Measurements from ENCODE around the gene MEGF8. TPM values are rescaled to one million over a fixed set of nuclear protein-coding genes. Genes with fewer than 3 reads are reported as not detected.

The MEGF8 gene
- polyA plus RNA-seq, 1 donor = 23.9 TPM

DNA sequence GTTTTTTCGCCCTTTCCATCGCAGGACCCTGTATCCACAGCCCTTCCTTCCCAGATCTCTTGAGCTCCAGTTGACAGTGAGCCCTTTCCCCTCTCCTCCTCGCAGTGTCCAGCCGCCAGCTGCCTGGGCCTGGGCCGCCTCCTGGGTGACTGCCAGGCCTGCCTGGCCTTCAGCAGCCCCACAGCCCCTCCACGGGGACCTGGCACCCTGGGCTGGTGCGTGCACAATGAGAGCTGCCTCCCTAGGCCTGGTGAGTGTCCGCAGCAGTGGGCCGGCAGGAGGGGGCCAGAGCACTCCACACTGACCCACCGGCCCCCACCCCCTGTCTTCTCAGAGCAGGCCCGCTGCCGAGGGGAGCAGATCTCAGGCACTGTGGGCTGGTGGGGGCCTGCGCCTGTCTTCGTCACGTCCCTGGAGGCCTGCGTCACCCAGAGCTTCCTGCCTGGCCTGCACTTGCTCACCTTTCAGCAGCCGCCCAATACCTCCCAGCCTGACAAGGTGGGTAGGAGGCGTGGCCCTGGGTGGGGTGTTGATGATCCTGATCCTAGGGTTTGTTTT is 19.0 kb downstream of the MEGF8 start:
- Histone ChIP-seq H3K4me1 (ENCODE audit: control insufficient read depth, insufficient read depth, low read length) (no peaks in the 10 kb centered on the region), H3K36me3 (ENCODE audit: control insufficient read depth, insufficient read depth, low read length) (peaks cover 32% of the 10 kb centered on the region)

DNA sequence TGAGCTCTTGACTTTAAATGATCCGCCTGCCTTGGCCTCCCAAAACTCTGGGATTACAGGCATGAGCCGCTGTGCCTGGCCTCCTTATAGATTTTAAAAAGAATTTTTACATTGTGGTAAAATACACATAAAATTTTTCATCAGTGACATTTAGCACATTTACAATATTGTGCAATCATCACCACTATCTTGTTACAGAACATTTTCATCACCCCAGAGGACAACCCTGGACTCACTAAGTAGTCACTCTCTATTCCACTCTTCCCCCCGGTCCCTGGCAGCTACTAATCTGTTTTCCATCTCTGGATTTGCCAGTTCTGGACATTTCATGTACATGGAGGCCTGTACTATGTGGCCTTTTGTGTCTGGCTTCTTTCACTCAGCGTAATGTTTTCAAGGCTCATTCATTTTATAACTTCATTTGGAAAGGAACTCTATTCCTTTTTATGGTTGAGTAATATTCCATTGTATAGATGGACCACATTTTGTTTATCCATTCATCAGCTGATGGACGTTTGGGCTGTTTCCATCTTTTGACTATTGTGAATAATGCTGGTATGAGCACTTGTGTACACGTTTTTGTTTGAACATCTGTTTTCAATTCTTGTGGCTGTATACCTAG is 19.9 kb downstream of the MEGF8 start:
- H3K27me3 ChIP-seq (ENCODE audit: control insufficient read depth, insufficient read depth, low read length) = no peaks in the 10 kb centered on the region

More for the DNA sequence above, 19.0 kb downstream of the MEGF8 start:
- no peak for DNase-seq
- Histone ChIP-seq H3K9me3 (ENCODE audit: control insufficient read depth, low read depth, low read length) (no peaks in the 10 kb centered on the region), H3K4me3 (ENCODE audit: low read length) (no peak overlapping the region), H3K27me3 (ENCODE audit: control insufficient read depth, insufficient read depth, low read length) (no peaks in the 10 kb centered on the region), H3K27ac (ENCODE audit: low read length) (no peak overlapping the region)
- WGBS (ENCODE audit: insufficient coverage, low lambda C conversion rate) = 100% methylated on average over 1 of the region's 18 CpGs

DNA sequence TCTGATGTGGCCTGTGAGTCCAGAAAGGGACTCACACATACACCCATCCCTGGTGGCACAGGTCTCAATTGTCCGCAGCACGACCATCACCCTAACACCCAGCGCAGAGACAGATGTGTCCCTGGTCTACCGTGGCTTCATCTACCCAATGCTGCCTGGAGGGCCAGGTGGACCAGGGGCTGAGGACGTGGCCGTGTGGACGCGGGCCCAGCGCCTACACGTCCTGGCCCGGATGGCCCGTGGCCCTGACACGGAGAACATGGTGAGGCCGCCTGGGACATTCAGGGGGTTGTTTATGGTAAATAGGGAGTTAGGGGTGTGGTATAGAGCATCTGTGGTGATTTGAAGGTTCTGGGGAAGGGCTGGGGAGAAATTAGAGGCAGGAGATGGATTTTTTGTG is 22.8 kb downstream of the MEGF8 start:
- no peak overlapping the region for H3K4me3 ChIP-seq (ENCODE audit: low read length)
- H3K9me3 ChIP-seq (ENCODE audit: control insufficient read depth, low read depth, low read length) = no peaks in the 10 kb centered on the region
- H3K27ac ChIP-seq (ENCODE audit: low read length) = no peak overlapping the region
- WGBS (ENCODE audit: insufficient coverage, low lambda C conversion rate) = no CpG with 5 or more reads among the region's 14 CpGs
- no peak for DNase-seq
- H3K36me3 ChIP-seq (ENCODE audit: control insufficient read depth, insufficient read depth, low read length) = peaks cover 58% of the 10 kb centered on the region
- H3K4me1 ChIP-seq (ENCODE audit: control insufficient read depth, insufficient read depth, low read length) = no peaks in the 10 kb centered on the region
- H3K27me3 ChIP-seq (ENCODE audit: control insufficient read depth, insufficient read depth, low read length) = no peaks in the 10 kb centered on the region

More for the DNA sequence above, 19.9 kb downstream of the MEGF8 start:
- no peak for DNase-seq
- 100% methylated on average over 2 of the region's 6 CpGs for WGBS (ENCODE audit: insufficient coverage, low lambda C conversion rate)
- H3K36me3 ChIP-seq (ENCODE audit: control insufficient read depth, insufficient read depth, low read length) = peaks cover 40% of the 10 kb centered on the region
- H3K27ac ChIP-seq (ENCODE audit: low read length) = no peak overlapping the region
- no peak overlapping the region for H3K4me3 ChIP-seq (ENCODE audit: low read length)
- no peaks in the 10 kb centered on the region for H3K4me1 ChIP-seq (ENCODE audit: control insufficient read depth, insufficient read depth, low read length)
- H3K9me3 ChIP-seq (ENCODE audit: control insufficient read depth, low read depth, low read length) = no peaks in the 10 kb centered on the region

DNA sequence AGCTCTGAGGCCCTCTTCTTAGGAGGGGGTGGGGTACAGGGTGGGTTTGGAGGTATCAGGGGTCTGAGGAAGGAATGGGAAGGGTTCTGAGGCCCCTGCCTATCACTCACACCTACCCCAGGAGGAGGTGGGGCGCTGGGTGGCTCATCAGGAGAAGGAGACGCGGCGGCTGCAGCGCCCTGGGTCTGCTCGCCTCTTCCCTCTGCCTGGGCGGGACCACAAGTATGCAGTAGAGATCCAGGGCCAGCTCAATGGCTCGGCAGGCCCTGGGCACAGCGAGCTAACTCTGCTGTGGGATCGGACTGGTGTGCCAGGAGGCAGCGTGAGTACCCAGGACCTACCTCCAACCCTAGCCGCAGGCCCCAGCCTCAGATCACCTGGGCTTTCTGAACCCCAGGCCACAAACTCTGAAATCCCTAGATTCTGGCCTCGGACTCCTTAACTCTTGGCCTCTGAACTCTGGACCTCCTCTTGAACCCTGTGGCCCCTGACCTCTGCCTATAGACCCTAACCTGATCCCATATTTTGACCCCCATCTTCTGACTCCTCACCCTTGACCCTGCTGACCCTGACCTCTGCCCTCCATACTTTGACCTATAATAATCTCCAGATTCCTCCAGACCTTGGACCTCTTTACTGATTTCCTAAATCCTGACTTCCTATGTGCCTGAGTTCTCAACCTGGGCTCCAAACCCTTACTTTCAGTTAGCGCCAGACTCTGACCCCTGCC is 24.1 kb downstream of the MEGF8 start:
- DNase-seq = no peak
- Histone ChIP-seq H3K4me3 (ENCODE audit: low read length) (no peak overlapping the region), H3K27ac (ENCODE audit: low read length) (no peak overlapping the region), H3K27me3 (ENCODE audit: control insufficient read depth, insufficient read depth, low read length) (no peaks in the 10 kb centered on the region), H3K9me3 (ENCODE audit: control insufficient read depth, low read depth, low read length) (no peaks in the 10 kb centered on the region), H3K36me3 (ENCODE audit: control insufficient read depth, insufficient read depth, low read length) (peaks cover 63% of the 10 kb centered on the region), H3K4me1 (ENCODE audit: control insufficient read depth, insufficient read depth, low read length) (no peaks in the 10 kb centered on the region)
- WGBS (ENCODE audit: insufficient coverage, low lambda C conversion rate) = no CpG with 5 or more reads among the region's 14 CpGs

DNA sequence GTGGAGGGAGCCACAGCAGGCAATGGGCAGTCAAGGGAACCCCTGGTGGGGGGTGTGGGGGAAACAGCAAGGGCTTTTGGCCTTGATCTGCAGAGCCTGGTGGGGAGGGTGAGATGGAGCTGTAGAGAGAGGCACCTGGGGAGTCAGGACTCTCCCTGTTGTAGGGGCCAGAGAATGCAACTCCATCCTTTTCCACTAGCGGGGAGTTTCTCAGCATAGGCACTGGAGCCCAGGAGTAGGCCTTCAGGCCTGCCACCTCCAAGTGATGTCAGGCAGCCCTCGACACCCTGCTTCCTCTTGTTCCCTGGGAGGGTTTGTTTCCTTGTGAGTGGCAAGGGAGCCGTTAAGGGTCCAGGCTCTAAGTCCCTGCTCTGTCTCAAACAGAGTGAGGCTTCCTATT is 25.0 kb downstream of the MEGF8 start:
- DNase-seq = no peak
- no peaks in the 10 kb centered on the region for H3K4me1 ChIP-seq (ENCODE audit: control insufficient read depth, insufficient read depth, low read length)
- WGBS (ENCODE audit: insufficient coverage, low lambda C conversion rate) = no CpG with 5 or more reads among the region's 3 CpGs
- no peaks in the 10 kb centered on the region for H3K27me3 ChIP-seq (ENCODE audit: control insufficient read depth, insufficient read depth, low read length)
- no peak overlapping the region for H3K4me3 ChIP-seq (ENCODE audit: low read length)
- no peaks in the 10 kb centered on the region for H3K9me3 ChIP-seq (ENCODE audit: control insufficient read depth, low read depth, low read length)
- peaks cover 64% of the 10 kb centered on the region for H3K36me3 ChIP-seq (ENCODE audit: control insufficient read depth, insufficient read depth, low read length)
- H3K27ac ChIP-seq (ENCODE audit: low read length) = no peak overlapping the region

DNA sequence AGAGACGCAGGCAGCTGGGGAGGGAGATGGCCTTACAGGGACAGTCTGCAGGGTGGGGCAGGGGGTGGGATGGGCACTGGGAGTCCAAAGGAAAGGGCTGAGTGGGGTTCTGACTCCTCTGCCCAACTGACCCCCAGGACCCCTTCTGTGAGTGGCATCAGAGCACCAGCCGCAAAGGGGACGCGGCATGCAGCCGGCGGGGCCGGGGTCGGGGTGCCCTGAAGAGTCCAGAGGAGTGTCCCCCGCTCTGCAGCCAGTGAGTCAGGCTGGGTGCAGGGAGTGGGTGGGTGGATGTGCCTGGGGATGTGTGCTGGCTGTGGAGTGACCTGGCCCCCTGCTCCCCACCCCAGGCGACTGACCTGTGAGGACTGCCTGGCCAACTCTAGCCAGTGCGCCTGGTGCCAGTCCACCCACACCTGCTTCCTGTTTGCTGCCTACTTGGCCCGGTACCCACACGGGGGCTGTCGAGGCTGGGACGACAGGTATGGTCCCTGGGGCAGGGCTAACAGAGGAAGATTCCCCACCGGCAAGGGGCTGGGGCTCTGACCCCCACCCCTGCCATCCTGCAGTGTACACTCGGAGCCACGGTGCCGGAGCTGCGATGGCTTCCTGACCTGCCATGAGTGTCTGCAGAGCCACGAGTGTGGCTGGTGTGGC is 25.8 kb downstream of the MEGF8 start:
- Histone ChIP-seq H3K27me3 (ENCODE audit: control insufficient read depth, insufficient read depth, low read length) (no peaks in the 10 kb centered on the region), H3K27ac (ENCODE audit: low read length) (no peak overlapping the region), H3K4me3 (ENCODE audit: low read length) (no peak overlapping the region), H3K4me1 (ENCODE audit: control insufficient read depth, insufficient read depth, low read length) (no peaks in the 10 kb centered on the region), H3K9me3 (ENCODE audit: control insufficient read depth, low read depth, low read length) (no peaks in the 10 kb centered on the region), H3K36me3 (ENCODE audit: control insufficient read depth, insufficient read depth, low read length) (peaks cover 70% of the 10 kb centered on the region)
- no peak for DNase-seq
- no CpG with 5 or more reads among the region's 21 CpGs for WGBS (ENCODE audit: insufficient coverage, low lambda C conversion rate)

DNA sequence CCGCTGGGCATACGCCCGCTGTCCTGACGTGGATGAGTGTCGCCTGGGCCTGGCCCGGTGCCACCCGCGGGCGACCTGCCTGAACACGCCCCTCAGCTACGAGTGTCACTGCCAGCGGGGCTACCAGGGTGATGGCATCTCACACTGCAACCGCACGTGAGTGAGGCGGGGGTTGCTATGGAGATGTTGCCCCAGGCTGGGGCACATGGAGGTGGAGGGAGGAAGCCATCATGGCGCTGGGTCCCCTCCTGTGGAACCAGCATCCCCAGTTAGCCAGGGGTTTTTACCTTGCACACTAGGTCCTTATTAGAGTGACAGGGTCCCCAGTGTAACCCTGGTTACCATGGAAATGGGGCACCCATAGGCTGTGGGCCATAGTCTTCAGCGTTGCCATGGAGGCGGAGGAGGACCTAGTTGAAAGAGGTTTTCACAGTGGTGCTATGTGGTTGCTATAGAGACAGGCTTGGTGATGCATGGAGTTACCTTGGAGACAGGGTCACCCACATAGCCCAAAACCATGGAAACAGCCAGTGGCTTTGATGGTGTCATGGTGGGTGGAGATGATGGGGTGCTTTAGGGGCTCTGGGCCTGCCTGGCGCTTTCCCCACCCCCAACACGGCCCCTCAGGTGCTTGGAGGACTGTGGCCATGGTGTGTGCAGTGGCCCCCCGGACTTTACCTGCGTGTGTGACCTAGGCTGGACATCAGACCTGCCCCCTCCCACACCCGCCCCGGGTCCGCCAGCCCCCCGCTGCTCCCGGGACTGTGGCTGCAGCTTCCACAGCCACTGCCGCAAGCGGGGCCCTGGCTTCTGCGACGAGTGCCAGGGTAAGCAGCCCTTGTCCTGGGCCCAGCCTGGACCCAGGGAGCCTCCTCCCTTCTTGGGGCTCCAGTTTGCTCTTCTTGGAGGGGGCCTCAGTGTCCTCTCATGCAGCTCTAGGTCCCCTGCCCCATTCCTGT is 27.1 kb downstream of the MEGF8 start:
- no peak for DNase-seq
- WGBS (ENCODE audit: insufficient coverage, low lambda C conversion rate) = no CpG with 5 or more reads among the region's 31 CpGs
- no peaks in the 10 kb centered on the region for H3K4me1 ChIP-seq (ENCODE audit: control insufficient read depth, insufficient read depth, low read length)
- peaks cover 83% of the 10 kb centered on the region for H3K36me3 ChIP-seq (ENCODE audit: control insufficient read depth, insufficient read depth, low read length)
- no peaks in the 10 kb centered on the region for H3K9me3 ChIP-seq (ENCODE audit: control insufficient read depth, low read depth, low read length)
- H3K4me3 ChIP-seq (ENCODE audit: low read length) = no peak overlapping the region
- no peaks in the 10 kb centered on the region for H3K27me3 ChIP-seq (ENCODE audit: control insufficient read depth, insufficient read depth, low read length)
- H3K27ac ChIP-seq (ENCODE audit: low read length) = no peak overlapping the region

DNA sequence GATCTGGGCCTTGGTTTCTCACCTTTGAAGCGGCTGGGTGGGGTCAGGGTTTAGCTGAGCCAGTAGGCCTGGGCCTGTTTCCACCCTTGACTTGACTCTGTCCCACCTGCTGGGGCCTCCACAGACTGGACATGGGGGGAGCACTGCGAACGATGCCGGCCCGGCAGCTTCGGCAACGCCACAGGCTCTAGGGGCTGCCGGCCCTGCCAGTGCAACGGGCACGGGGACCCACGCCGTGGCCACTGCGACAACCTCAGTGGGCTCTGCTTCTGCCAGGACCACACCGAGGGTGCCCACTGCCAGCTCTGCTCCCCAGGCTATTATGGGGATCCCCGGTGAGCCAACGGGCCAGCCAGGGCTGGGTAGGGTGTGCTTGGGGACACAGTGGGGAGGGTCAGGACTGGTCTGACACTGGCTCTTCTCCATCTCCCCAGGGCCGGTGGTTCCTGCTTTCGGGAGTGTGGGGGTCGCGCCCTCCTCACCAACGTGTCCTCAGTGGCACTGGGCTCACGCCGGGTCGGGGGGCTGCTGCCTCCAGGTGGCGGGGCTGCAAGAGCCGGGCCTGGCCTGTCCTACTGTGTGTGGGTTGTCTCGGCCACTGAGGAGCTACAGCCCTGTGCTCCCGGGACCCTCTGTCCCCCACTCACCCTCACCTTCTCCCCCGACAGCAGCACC is 28.0 kb downstream of the MEGF8 start:
- no CpG with 5 or more reads among the region's 29 CpGs for WGBS (ENCODE audit: insufficient coverage, low lambda C conversion rate)
- peaks cover 5% of the 10 kb centered on the region for H3K4me1 ChIP-seq (ENCODE audit: control insufficient read depth, insufficient read depth, low read length)

DNA sequence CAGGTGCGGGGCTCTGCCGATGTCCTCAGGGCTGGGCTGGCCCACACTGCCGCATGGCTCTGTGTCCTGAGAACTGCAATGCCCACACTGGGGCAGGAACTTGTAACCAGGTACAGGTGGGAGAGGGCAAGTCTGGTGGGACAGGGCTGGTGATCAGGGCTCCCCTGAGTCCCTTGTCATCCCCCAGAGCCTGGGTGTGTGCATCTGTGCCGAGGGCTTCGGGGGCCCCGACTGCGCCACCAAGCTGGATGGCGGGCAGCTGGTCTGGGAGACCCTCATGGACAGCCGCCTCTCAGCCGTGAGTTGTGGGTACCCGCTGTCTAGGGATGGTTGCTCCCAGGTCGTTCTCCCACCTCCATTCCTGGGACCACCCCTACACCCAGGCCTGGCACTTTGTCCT is 30.5 kb downstream of the MEGF8 start:
- Histone ChIP-seq H3K27ac (ENCODE audit: low read length) (no peak overlapping the region), H3K36me3 (ENCODE audit: control insufficient read depth, insufficient read depth, low read length) (peaks cover 79% of the 10 kb centered on the region), H3K9me3 (ENCODE audit: control insufficient read depth, low read depth, low read length) (no peaks in the 10 kb centered on the region), H3K4me3 (ENCODE audit: low read length) (no peak overlapping the region), H3K27me3 (ENCODE audit: control insufficient read depth, insufficient read depth, low read length) (no peaks in the 10 kb centered on the region), H3K4me1 (ENCODE audit: control insufficient read depth, insufficient read depth, low read length) (peaks cover 5% of the 10 kb centered on the region)
- WGBS (ENCODE audit: insufficient coverage, low lambda C conversion rate) = no CpG with 5 or more reads among the region's 12 CpGs
- no peak for DNase-seq

More for the DNA sequence above, 28.0 kb downstream of the MEGF8 start:
- Histone ChIP-seq H3K36me3 (ENCODE audit: control insufficient read depth, insufficient read depth, low read length) (peaks cover 84% of the 10 kb centered on the region), H3K9me3 (ENCODE audit: control insufficient read depth, low read depth, low read length) (no peaks in the 10 kb centered on the region), H3K27me3 (ENCODE audit: control insufficient read depth, insufficient read depth, low read length) (no peaks in the 10 kb centered on the region), H3K4me3 (ENCODE audit: low read length) (no peak overlapping the region), H3K27ac (ENCODE audit: low read length) (no peak overlapping the region)
- no peak for DNase-seq
